Measurements from ENCODE around the gene ACOT13. TPM values are rescaled to one million over a fixed set of nuclear protein-coding genes. Genes with fewer than 3 reads are reported as not detected.
A peak's percentile ranks its signal among the peaks of the same experiment; 100 is the strongest.
"Not testable (repeated sequence)": the region's sequence is repeated elsewhere in the genome, so short reads cannot be mapped to it uniquely, and the experiment has no call there.

Gene ACOT13
- total and polyA plus RNA-seq, 4 donors = 7.3 to 13.5 (median 9.6) TPM

DNA sequence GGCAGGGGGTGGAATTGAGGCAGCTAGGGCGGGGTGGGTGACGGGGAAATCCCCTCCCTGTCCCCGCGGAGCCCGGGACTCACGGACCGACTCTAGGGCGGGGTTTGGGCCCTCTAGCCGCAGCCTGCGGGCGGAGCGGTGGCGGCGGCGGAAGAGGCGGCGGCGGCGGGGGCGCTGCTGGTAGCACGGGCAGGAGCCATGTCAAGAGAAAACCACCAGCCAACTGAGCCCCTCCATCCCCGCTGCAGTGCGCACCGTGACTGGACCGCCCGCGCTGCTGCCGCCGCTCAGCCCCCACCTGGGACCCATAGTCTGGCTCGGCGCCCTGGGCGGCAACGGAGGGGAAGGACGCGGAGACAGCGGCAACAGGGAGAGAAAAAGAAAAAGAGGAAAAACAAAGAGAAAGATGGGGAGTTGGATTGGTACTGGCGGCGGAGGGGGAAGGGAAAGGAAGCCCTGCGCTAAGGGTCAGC, 53.3 kb downstream of the ACOT13 start:
- Histone ChIP-seq H3K36me3 (ENCODE audit: control insufficient read depth in 1 of 2, insufficient read depth in 2 of 2, low read length in 1 of 2) (no peaks in the 10 kb centered on the region), H3K27me3 (ENCODE audit: control insufficient read depth in 1 of 2, insufficient read depth in 2 of 2, low read length in 1 of 2) (peaks cover 0 to 1% of the 10 kb centered on the region in 2 donors), H3K27ac (ENCODE audit: low read depth in 1 of 2, low read length in 2 of 2) (peak overlapping the region; percentile 93 to 96), H3K9me3 (ENCODE audit: control insufficient read depth, low read length) (no peaks in the 10 kb centered on the region), H3K4me3 (ENCODE audit: low read length in 2 of 2) (peak overlapping the region; percentile 85 to 92), H3K4me1 (ENCODE audit: control insufficient read depth in 1 of 2, insufficient read depth in 2 of 2, low read length in 2 of 2) (no peaks in the 10 kb centered on the region)
- 0% methylated on average over 34 to 39 of the region's 39 CpGs for WGBS, 2 donors
- DNase-seq (peak; percentile 75 to 89), ATAC-seq (ENCODE audit: low FRiP score) (peak; percentile 74)
- intact Hi-C loops (cut with DNase I) = loop anchor here in 1 of 2 donors (2.0 kb wide), 2 partner anchors 53 to 55 kb away; partner anchors contain the start of genes ACOT13, GMNN and TDP2

DNA sequence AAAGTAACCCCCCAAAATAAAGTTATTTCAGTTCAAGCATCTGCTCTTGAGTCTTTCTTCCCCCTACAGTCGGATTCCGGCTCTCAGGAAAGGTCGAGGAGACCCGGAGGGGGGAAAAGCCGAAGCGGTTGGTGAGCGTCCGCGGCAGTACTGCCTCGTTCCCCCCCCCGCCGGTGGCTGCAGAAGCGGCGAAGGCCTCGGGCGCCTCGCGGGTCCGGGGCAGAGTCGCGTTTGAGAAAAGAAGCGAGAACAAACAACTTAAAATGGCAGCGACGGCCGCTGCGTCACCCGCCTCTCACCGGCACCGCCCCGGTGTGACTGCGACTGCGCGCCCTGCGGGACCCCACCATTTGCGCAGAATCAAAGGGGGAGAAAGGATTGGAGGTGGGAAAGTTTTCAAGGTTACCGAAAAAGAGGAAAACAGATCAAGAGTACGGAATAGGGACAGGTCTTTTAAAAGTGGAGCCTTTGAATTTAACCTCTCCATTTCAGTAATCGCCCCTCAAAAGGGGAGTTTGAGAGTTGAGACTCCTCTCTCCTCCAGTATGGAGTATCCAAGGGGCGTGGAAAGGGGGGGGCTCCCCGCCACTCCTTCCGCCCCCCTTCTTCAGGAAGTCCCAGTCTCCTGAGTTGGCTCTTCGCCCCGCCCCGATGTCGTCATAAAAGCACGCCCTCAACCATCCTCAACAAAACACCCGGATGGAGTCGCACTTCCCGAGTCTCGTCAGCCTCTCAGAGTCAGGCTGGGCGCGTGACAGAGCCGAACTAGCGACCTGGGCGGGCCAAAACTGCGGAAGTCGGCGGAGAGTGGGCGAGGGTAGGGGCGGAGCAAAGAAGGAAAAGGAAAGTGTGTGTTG, 54.0 kb downstream of the ACOT13 start:
- Histone ChIP-seq H3K4me1 (ENCODE audit: control insufficient read depth in 1 of 2, insufficient read depth in 2 of 2, low read length in 2 of 2) (no peaks in the 10 kb centered on the region), H3K36me3 (ENCODE audit: control insufficient read depth in 1 of 2, insufficient read depth in 2 of 2, low read length in 1 of 2) (no peaks in the 10 kb centered on the region), H3K9me3 (ENCODE audit: control insufficient read depth, low read length) (no peaks in the 10 kb centered on the region), H3K27ac (ENCODE audit: low read depth in 1 of 2, low read length in 2 of 2) (peak overlapping the region; percentile 93 to 96), H3K4me3 (ENCODE audit: low read length in 2 of 2) (peak overlapping the region; percentile 85 to 92), H3K27me3 (ENCODE audit: control insufficient read depth in 1 of 2, insufficient read depth in 2 of 2, low read length in 1 of 2) (peaks cover 0 to 1% of the 10 kb centered on the region in 2 donors)
- peak; percentile 97 for ATAC-seq (ENCODE audit: low FRiP score)
- WGBS, 2 donors = 0% methylated on average over 58 to 60 of the region's 60 CpGs
- DNase-seq = peak; percentile 100
- intact Hi-C loops (cut with DNase I) = loop anchor here in 1 of 2 donors (2.0 kb wide), 2 partner anchors 54 kb away; partner anchors contain the start of genes ACOT13, GMNN and TDP2

DNA sequence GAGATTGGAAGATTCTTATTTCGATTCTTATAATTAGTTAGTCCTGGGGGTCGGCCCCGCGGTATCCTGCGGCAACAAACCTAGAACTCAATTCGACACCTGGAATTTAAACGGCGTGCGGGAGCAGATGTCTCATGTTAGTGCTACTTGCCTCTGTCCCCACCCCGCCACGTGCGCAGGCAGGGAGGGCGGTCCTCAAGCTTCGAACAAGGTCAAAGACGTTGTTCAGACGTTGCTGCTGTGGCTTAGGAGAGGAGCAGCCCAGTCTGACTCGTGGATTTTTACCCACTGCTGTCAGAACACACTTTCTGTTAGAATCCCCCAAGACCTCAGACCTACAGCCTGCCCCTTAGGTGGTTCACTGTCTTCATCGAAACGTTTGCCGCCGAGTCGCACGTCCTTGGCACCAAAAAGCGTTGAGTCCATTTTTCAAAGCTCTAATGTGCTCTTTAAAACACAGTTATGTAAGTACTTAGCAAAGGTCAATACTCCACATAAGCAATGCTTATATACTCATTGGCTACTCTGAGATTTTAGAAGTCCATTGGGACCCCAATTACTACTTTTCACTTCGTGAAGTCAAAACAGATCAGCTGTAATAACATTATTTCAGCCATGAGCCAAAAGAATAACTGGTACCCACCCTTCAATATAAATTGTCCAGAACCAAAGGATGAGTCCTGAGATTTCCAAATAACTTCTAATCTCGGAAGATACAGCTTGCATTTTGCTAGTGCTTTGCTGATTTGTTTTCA, 54.8 kb downstream of the ACOT13 start:
- no peaks in the 10 kb centered on the region for H3K9me3 ChIP-seq (ENCODE audit: control insufficient read depth, low read length)
- H3K4me1 ChIP-seq (ENCODE audit: control insufficient read depth in 1 of 2, insufficient read depth in 2 of 2, low read length in 2 of 2) = no peaks in the 10 kb centered on the region
- DNase-seq (no peak), ATAC-seq (ENCODE audit: low FRiP score) (peak; percentile 84)
- H3K4me3 ChIP-seq (ENCODE audit: low read length in 2 of 2) = peak overlapping the region; percentile 8 to 33
- WGBS, 2 donors = 2% methylated on average over 26 of the region's 26 CpGs
- intact Hi-C loops (cut with DNase I) = loop anchor here in 1 of 2 donors (2.0 kb wide), 2 partner anchors 53 to 55 kb away; partner anchors contain the start of genes ACOT13, GMNN and TDP2
- H3K27me3 ChIP-seq (ENCODE audit: control insufficient read depth in 1 of 2, insufficient read depth in 2 of 2, low read length in 1 of 2) = peaks cover 0 to 1% of the 10 kb centered on the region in 2 donors
- H3K36me3 ChIP-seq (ENCODE audit: control insufficient read depth in 1 of 2, insufficient read depth in 2 of 2, low read length in 1 of 2) = no peaks in the 10 kb centered on the region
- peak overlapping the region; percentile 29 to 98 for H3K27ac ChIP-seq (ENCODE audit: low read depth in 1 of 2, low read length in 2 of 2)

DNA sequence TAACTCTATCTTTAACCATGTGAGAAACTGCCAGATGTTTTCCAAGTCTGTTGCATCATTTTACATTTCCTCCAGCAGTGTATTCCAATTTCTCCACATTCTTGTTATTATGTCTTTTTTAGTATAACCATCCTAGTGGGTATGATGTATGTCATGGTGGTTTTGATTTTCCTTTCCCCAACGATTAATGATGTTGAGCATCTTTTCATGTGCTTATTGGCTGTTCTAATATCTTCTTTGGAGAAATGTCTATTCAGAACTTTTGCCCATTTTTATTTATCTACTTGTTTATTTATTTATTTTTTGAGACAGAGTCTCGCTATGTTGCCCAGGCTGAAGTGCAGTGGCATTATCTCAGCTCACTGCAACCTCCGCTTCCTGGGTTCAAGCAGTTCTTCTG, 56.4 kb downstream of the ACOT13 start:
- H3K4me3 ChIP-seq (ENCODE audit: low read length in 2 of 2) = no peak overlapping the region
- no peaks in the 10 kb centered on the region for H3K4me1 ChIP-seq (ENCODE audit: control insufficient read depth in 1 of 2, insufficient read depth in 2 of 2, low read length in 2 of 2)
- 91 to 94% methylated on average over 3 of the region's 3 CpGs for WGBS, 2 donors
- DNase-seq = no peak
- H3K36me3 ChIP-seq (ENCODE audit: control insufficient read depth in 1 of 2, insufficient read depth in 2 of 2, low read length in 1 of 2) = no peaks in the 10 kb centered on the region
- no peaks in the 10 kb centered on the region for H3K9me3 ChIP-seq (ENCODE audit: control insufficient read depth, low read length)
- no peak overlapping the region for H3K27ac ChIP-seq (ENCODE audit: low read depth in 1 of 2, low read length in 2 of 2)
- ATAC-seq (ENCODE audit: low FRiP score) = no peak
- intact Hi-C loops (cut with DNase I) = no loop called here
- H3K27me3 ChIP-seq (ENCODE audit: control insufficient read depth in 1 of 2, insufficient read depth in 2 of 2, low read length in 1 of 2) = peaks cover 0 to 1% of the 10 kb centered on the region in 2 donors

DNA sequence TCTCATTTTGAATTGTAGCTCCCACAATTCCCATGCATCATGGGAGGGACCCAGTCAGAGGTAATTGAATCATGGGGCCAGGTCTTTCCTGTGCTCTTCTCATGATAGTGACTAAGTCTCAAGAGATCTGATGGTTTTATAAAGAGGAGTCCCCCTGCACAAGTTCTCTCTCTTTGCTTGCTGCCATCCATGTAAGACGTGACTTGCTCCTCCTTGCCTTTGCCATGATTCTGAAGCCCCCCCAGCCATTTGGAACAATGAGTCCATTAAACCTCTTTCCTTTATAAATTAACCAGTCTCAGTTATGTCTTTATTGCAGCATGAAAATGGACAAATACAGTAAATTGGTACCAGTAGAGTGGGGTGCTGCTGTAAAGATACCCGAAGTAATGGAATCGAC, 63.8 kb downstream of the ACOT13 start:
- H3K4me1 ChIP-seq (ENCODE audit: control insufficient read depth in 1 of 2, insufficient read depth in 2 of 2, low read length in 2 of 2); H3K4me3 ChIP-seq (ENCODE audit: low read length in 2 of 2); H3K27me3 ChIP-seq (ENCODE audit: control insufficient read depth in 1 of 2, insufficient read depth in 2 of 2, low read length in 1 of 2); ATAC-seq (ENCODE audit: low FRiP score); H3K36me3 ChIP-seq (ENCODE audit: control insufficient read depth in 1 of 2, insufficient read depth in 2 of 2, low read length in 1 of 2); H3K9me3 ChIP-seq (ENCODE audit: control insufficient read depth, low read length); intact Hi-C loops (cut with DNase I); DNase-seq; H3K27ac ChIP-seq (ENCODE audit: low read depth in 1 of 2, low read length in 2 of 2): not testable (repeated sequence)
- WGBS, 2 donors = 75 to 90% methylated on average over 3 of the region's 3 CpGs

DNA sequence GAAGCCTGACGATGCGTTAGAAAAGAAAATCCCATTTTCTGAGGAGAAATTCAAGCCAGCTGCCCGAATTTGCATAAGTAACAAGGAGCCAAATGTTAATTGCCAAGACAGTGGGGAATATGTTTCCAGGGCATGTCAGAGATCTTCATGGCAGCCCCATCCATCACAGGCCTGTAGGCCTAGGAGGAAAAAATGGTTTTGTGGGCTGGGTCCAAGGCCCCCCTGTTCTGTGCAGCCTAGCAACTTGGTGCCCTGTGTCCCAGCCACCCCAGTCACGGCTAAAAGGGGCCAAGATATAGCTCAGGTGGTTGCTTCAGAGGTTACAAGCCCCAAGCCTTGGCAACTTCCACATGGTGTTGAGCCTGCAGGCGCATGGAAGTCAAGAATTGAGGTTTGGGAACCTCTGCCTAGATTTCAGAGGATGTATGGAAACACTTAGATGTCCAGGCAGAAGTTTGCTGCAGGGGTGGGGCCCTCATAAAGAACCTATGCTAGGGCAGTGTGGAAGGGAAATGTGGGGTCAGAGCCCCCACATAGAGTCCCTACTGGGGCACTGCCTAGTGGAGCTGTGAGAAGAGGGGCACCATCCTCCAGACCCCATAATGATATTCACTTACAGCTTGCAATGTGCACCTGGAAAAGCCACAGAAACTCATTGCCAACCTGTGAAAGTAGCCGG, 64.7 kb downstream of the ACOT13 start:
- WGBS, 2 donors = 88 to 91% methylated on average over 6 of the region's 6 CpGs
- ATAC-seq (ENCODE audit: low FRiP score); intact Hi-C loops (cut with DNase I); DNase-seq; H3K27me3 ChIP-seq (ENCODE audit: control insufficient read depth in 1 of 2, insufficient read depth in 2 of 2, low read length in 1 of 2); H3K9me3 ChIP-seq (ENCODE audit: control insufficient read depth, low read length); H3K27ac ChIP-seq (ENCODE audit: low read depth in 1 of 2, low read length in 2 of 2); H3K36me3 ChIP-seq (ENCODE audit: control insufficient read depth in 1 of 2, insufficient read depth in 2 of 2, low read length in 1 of 2); H3K4me3 ChIP-seq (ENCODE audit: low read length in 2 of 2); H3K4me1 ChIP-seq (ENCODE audit: control insufficient read depth in 1 of 2, insufficient read depth in 2 of 2, low read length in 2 of 2): not testable (repeated sequence)

DNA sequence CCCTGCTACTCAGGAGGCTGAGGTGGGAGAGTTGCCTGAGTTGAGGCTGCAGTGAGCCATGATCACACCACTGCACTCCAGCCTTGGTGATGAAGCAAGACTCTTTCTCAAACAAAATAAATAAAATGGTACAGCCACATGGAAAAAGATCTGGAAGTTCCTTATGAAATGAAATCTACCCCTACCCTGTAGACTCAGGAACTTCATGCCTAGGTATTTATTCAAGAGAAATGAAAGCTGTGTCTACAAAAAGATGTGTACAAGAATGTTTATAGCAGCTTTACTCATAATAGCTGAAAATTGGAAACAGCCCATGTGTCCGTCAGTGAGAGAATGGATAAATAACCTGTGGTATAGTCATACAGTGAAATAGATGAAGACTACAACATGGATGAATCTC, 67.3 kb downstream of the ACOT13 start:
- Histone ChIP-seq H3K27me3 (ENCODE audit: control insufficient read depth in 1 of 2, insufficient read depth in 2 of 2, low read length in 1 of 2) (no peaks in the 10 kb centered on the region), H3K27ac (ENCODE audit: low read depth in 1 of 2, low read length in 2 of 2) (no peak overlapping the region), H3K4me1 (ENCODE audit: control insufficient read depth in 1 of 2, insufficient read depth in 2 of 2, low read length in 2 of 2) (no peaks in the 10 kb centered on the region), H3K9me3 (ENCODE audit: control insufficient read depth, low read length) (no peaks in the 10 kb centered on the region), H3K36me3 (ENCODE audit: control insufficient read depth in 1 of 2, insufficient read depth in 2 of 2, low read length in 1 of 2) (no peaks in the 10 kb centered on the region), H3K4me3 (ENCODE audit: low read length in 2 of 2) (no peak overlapping the region)
- intact Hi-C loops (cut with DNase I) = no loop called here
- ATAC-seq (ENCODE audit: low FRiP score) (no peak), DNase-seq (no peak)
- WGBS, 2 donors = 85 to 92% methylated on average over 1 of the region's 1 CpG

DNA sequence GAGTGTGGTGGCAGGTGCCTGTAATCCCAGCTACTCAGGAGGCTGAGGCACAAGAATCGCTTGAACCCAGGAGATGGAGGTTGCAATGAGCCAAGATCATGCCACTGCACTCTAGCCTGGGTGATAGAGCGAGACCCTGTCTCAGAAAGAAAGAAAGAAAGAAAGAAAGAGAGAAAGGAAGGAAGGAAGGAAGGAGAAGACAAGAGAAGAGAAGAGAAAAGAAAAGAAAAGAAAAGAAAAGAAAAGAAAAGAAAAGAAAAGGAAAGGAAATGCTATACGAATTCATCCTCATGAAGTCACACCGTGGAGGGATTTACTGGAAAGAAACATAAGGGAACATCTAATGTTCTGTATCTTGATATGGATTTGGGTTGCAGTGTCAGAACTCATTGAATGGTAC, 67.8 kb downstream of the ACOT13 start:
- H3K36me3 ChIP-seq (ENCODE audit: control insufficient read depth in 1 of 2, insufficient read depth in 2 of 2, low read length in 1 of 2); DNase-seq; intact Hi-C loops (cut with DNase I); H3K4me1 ChIP-seq (ENCODE audit: control insufficient read depth in 1 of 2, insufficient read depth in 2 of 2, low read length in 2 of 2); ATAC-seq (ENCODE audit: low FRiP score); H3K27me3 ChIP-seq (ENCODE audit: control insufficient read depth in 1 of 2, insufficient read depth in 2 of 2, low read length in 1 of 2); H3K4me3 ChIP-seq (ENCODE audit: low read length in 2 of 2); H3K27ac ChIP-seq (ENCODE audit: low read depth in 1 of 2, low read length in 2 of 2); H3K9me3 ChIP-seq (ENCODE audit: control insufficient read depth, low read length): not testable (repeated sequence)
- WGBS, 2 donors = 93 to 94% methylated on average over 4 of the region's 4 CpGs
